Measurements from ENCODE around the gene TRIM31.

The TRIM31 gene

DNA sequence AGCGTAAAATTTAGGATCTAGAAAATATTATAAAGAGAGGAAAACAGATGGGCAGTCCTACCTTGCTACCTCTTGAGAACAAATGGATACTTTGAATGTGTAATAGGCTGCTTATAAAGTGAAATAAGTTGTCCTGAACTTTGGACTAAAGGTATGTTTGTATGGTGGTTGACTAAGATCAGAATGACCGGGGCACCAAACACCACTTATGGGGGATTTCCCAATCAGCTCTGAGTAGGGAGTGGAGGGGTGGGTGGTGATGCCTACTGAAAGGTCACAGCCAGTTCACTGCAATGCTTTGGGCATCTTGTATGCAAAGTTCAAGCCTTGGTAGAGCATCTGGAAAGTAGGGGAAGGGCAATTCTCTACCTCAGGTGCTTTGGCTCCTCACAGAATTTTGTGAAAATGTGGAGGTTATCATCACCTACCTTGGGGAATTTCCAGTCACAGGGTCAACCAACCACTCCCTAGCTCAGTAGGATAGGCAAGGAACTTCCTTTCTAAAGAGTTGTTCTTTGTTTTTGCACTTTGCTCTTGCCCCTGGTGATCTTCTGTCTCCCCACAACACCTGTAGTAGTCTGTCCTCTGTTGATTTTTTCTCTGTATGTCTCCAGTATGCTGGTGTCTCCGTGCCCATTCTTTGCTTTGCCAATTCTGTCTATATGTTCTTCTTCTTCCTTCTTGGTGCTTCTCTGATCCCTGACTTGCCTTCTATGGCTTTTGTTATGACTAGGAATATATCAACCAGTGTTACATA lies at the start of gene TRIM31:
Gene TRIM31, minus strand, starts transcription at position 88 of the 757 bp plus-strand sequence. CDS start 285 bp downstream, outside the sequence.
- no peak for DNase-seq

DNA sequence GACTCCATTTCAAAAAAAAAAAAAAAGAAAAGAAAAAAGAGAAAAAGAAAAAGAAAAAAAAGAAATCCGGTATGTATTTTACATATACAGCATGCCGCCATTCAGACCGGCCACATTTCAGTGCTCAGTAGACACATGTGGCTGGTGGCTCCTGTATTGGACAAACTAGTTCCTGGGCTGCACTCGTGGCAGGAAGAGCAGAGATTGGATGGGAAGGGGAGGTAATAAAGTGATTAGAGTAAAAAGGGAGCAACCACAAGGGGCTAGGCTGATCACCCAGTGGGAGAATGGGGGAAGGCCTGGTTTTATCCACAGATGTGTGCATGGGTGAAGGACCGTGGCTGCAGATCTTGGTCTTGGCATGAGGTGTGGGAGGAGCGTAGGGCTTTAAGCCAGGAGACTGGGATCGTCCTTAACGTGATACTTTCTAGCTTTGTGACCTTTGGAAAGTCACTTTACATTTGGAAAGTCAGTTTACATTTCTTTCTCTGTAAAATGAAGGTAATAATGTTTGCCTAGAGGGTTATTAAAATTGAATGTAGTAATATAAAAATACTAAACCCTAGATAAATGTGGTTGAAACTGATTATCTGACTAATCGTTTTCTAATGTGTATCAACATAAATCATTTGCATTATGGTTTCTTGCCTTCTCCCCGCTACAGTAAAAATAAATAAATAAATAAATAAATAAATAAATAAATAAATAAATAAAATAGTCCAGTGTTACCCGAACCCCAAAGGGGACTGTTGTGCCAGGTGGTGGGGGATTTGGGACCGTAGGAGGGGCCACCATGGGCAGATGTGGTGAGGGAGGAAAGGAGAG lies 49.6 kb upstream of the TRIM31 start:
- no peak for DNase-seq

DNA sequence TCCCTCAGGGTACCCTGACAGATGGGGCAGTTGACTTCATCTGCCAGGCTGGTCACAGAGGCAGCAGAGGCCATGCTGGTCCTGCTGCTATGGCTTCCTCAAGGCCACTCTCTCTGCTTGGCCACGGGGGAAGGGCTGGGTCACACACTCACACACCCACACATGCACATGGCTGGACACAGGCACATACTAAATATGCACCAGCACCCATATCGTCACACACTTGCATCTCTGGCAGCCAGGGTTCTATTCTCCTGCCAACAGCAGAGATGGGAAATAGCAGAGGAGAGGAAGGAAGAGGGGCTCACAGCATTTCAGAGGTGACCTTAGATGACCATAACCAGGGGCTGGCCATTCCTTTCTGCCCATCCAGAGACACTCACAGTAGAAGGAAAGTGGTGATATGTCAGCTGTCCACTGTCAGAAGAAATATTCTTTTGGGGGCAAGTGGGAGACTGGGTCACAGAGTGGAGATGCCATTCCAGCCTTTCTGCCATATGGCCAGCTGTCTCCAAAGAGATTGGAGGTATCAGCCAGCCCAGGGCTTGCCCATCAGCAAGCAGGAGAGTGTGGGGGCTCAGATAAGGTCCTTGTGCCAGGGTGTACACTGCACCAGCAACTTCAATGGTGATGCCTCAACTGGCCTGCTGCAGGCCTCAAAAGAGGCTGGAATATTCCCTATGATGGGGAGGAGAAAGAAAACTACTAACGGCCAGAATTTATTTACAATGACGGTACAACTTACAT lies 48.1 kb upstream of the TRIM31 start, which contains the start of gene TRIM10:
Gene TRIM10, minus strand, starts transcription at position 427 of the 747 bp plus-strand sequence. Its CDS starts 353 bp downstream, at position 74.
- DNase-seq, result no peak

GRCh38 chr6:30160008-30160784 lies 47.3 kb upstream of the TRIM31 start:
- DNase-seq, result no peak

DNA sequence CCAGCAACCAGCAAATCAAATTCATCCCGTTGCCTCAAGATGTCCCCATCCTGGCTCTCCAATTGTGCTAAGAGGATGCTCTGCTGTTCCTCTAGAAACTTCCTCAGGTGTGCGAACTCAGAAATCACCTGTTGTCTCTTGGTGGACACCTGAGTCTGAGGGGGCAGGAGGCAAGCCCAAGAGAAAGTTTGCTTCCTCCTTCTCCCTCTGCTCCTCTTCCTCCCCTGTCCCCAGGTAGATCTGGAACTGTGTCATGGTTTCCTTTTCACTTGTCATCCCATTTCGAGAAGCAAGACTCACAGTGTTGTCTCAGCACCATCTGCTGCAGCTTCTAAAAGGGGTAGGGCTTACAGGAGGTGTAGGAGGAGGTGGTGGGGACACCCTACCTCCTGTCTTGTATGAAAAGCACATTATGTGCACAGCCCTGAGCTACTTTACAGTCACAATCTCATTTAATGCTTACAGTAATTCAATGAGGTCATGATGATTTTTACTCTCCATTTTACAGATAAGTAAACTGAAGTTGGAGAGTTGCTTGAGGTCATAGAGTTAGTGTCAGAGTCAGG lies 45.7 kb upstream of the TRIM31 start:
- DNase-seq, result no peak

DNA sequence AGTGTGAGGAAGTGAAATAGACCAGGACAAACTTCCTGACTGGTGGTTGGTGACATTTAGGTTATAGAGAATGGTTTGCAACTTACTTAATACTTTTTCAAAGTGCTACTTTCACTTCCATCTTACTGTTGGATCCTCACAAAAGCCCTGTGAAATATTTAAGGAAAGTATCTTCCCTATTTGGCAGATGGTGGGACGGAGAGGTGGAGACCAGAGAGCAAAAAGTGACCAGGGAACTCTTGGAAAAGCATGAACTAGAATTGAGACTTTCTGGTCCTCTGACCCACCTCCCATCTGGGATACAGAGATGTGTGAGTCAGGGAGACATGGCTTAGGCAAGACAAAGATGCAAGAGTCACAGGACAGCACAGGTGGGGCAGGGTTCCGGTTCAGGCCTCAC lies 45.1 kb upstream of the TRIM31 start:
- DNase-seq, result no peak

- no peak for DNase-seq
Observed at GRCh38 chr6:30157581-30157980, 44.7 kb upstream of the TRIM31 start.

- DNase-seq, result no peak
Observed at GRCh38 chr6:30156774-30157173, 43.9 kb upstream of the TRIM31 start.

DNA sequence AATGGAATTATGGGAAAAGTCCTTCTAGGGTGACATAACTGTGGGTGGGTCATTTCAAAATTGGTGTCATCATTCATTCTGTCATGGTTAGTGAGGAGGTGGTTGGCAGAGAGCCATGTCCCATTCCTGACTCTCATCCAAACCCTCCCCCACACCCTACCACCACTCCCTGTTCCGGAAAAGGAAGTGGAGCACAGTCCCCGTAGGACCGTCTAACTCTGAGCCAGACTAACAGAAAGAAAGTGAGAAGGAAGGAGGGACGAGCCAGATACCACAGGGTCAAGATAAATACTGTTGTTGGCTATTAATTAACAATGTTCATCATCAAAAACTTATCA lies 43.3 kb upstream of the TRIM31 start:
- no peak for DNase-seq

DNA sequence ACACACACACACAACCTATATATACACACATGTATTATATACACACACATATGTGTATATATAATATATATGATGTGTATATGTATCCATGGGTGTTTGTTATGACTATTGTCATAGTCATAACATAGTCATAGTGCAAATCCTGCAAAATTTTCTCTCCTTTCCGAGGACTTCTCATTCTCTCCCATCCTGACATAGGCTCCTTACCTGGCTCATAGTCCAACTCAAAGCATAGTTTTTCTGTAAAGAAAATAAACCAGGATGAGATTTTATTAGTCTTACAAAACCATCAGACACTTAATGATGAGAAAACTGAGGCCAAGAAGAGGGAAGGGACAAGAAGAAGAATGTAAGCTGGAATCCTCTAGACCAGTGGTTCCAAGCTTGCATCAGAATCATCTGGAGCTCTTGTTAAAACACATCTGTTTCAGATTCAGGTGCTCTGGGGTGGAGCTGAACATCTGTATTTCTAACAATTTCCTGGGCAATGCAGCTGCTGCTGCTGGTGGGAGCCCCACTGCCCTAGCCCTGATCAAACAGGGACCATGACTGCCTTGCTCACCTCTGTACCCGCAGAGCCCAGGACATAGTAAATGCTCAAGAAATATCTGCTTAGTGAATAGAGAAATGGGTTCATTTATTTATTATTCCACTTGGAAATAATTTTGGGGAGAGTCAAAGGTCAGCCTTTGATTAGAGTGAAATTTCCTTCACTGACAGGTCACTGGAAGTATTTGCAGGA lies 42.8 kb upstream of the TRIM31 start:
- no peak for DNase-seq

GRCh38 chr6:30154709-30155519 lies 42.0 kb upstream of the TRIM31 start:
- DNase-seq, result no peak

DNA sequence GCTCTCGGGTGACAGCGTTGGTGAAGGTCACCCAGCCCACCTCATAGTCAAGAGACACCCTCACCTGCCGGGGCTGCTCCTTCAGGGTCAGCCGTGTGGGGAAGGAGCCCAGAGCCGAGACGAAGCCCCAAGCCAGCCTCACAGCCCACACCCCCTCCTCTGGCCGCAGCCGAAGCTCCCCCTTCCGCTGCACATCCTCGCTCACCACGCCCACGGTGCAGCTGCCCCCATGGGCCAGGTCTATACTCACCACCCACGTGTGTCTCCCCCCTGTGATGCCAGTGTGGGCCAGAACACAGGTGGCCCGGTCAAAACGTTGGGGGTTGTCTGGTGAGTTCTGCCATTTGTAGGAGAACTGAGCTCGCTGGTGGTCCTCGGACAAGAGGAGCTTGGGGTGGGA lies 41.2 kb upstream of the TRIM31 start:
- DNase-seq, result no peak

DNA sequence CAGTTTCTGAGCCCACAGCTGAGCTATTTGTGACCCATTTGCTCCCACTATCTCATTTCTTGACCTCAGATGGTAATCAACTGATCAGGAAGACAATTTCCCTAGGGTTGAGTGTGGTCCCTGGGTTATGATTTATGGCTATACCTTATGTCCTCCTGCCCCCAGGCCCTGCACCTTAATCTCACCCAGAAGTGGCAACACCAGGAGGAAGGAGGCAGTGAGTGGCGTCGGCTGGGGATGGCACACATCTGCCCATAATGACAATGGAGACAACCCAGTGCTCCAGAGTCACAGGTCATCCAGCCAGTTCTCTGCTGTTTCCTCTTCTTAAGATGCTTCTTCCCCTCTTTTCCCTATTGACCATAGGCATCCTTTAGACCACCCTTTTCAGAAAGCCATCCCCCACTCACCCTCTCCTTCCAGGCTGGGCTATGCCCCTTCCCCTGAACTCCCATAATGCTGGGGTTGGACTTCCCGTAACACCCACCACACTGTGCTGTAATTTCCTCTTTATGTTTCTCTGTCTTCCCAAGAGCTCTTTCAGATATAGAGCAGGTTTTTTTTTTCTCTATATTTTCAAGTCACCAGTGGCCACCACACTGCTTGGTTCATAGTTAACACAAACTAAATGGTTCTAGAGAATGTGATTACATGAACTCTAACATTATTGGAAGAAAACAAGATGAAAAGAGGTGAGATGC lies 40.2 kb upstream of the TRIM31 start:
- no peak for DNase-seq

- no peak for DNase-seq
Observed at GRCh38 chr6:30152016-30152673, 39.3 kb upstream of the TRIM31 start.

- no peak for DNase-seq
Observed at GRCh38 chr6:30151580-30151979, 38.7 kb upstream of the TRIM31 start.

DNA sequence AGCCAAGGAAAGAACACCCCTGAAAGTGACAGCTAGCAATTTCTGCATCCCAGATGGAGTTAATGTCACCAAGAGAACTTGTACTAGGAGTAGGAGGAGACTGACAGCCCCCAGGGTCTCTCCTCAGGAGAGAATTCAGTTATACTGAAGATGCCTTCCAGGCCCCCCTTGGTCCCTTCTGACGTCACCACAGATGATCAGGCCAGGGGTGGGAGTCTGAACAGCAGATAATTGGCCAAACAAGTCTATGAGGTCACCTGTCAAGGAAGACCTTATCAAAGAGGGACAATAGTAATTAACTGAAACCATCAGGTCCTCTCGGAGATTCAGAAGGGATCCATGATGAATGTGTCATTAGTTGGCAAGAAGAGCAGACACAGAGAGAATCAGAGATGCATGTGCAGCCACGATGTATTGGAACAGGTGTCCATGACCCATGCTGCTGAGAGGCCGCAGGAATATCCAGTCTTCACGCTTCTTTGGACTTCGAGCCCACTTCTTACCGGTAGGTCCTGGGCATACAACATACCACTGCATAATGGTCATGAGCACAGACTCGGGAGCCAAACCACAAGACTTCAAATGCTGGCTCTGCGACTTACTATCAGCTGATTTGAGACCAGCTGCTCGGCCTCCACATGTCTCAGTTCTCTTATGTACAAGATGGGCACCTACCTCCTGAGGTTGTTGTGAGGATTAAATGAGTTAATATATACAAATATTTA lies 37.9 kb upstream of the TRIM31 start:
- DNase-seq, result no peak

- no peak for DNase-seq
Observed at GRCh38 chr6:30149858-30150550, 37.1 kb upstream of the TRIM31 start.

DNA sequence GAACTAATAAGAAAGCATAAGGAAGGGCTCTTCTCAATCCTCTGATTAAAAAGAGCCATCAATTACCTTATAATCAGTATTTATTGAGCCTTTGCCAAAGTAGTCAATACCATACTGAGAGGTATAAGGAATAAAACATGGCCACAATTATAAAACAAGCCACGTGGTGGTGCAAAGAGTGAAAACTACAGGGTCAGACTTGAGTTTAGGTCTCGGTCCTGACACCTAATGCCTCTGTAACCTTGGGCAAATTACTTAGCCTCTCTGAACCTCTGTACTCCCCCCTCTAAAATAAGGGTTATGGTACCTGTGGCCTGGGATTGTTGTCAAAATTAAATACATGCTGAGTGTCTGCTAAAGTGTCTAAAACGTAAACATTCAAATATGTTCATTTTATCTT lies 36.3 kb upstream of the TRIM31 start:
- DNase-seq, result no peak

Data from CD4-positive, alpha-beta T cell treated with Interferon alpha-2 for 1 hour (primary cell).